GM19372 (cell line): ENCODE results near the gene APRT.

ENCODE experiments used
- ATAC-seq: cut with Tn5 transposase; IDR thresholded peaks from one replicate; pipeline ENCODE4 v1.9.1; 2021; ENCODE audit warnings: mild to moderate bottlenecking, low read depth, moderate library complexity; ENCODE audit not compliant: unreplicated experiment

APRT gene

DNA sequence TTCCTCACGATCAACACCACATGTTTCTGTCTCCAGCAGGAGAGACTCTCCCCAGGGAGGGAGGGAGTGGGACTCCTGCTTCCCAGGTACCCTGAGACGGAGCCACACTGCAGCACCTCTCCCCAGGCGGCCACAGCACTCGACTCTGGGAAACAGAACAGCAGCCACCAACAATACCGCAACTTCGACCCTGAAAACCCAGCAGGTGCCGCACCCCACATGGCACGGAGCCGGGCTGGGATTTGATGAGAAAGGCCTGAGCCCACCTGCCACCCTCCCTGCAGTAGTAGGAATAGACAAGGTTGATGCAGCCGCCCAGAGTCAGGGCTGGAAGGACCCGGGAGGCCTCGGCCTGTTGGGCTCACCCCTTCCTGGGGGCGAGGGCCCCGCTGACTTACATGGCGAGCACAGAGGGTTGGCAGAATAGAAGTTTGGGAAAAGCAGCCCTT lies 30.6 kb upstream of the APRT start:
- ATAC-seq, result no peak

DNA sequence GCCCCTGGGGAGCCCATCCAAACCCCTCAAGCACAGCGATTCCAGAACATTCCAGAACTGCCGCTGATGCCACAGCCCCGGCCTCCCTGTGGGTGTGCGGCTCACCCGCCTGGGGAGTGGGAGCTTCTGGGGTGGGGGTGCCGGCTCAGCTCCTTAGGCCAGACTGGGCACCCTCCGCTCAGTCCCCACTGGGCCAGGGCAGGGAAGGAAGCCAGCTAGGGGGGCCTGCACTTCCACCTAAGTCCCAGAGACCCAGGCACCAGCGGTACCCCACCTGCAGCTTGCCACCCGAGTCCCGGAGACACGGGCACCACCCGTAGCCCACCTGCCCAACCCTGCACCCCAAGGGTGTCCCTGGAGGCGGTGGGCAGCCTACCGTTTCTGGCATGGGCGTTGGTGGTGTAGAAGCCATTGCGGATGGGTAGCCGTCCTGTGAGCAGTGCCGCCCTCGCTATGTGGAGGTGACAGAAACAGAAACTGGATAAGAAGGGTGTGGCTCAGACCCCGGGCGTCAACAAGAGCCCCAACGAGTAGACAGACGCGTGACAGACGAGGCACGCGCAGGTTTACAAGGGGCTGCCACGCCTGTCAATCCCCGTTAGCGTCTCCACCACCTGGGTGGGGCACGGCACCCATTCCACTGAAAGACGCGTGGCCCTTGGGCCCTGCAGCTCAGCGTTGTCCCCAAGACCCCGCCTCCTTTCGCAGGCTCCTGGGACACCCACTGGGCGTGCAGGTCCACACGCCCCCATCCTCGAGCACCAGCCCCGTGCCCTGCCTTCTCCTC lies 30.0 kb upstream of the APRT start:
- no peak for ATAC-seq

DNA sequence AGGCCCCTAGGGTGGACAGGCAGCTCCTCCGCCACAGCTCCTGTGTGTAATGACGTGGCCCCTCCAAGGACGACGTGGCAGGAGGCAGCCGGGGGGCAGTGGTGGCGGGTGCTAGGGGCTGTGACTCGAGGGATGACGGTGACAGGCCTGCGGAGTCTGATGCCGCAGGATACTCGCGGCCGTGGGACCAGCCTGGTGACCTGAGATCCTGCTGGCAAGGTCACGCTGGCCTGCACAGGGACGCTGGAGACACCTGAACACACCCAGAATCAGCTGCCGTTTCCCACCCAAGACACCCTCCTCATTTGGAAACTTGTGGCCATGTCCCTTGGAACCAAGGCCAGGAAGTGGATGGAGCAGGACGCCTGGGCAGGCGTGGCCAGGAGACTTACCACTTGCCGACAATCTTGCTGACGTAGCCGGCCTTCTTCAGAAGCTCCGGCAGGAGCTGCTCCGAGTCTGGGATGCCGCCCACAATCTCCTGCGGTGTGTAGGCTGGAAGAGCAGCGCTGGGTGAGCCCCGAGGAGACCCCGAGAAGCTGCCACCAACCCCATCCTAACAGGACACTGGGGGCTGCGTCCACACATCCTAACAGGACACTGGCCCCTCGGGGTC lies 29.0 kb upstream of the APRT start:
- no peak for ATAC-seq

DNA sequence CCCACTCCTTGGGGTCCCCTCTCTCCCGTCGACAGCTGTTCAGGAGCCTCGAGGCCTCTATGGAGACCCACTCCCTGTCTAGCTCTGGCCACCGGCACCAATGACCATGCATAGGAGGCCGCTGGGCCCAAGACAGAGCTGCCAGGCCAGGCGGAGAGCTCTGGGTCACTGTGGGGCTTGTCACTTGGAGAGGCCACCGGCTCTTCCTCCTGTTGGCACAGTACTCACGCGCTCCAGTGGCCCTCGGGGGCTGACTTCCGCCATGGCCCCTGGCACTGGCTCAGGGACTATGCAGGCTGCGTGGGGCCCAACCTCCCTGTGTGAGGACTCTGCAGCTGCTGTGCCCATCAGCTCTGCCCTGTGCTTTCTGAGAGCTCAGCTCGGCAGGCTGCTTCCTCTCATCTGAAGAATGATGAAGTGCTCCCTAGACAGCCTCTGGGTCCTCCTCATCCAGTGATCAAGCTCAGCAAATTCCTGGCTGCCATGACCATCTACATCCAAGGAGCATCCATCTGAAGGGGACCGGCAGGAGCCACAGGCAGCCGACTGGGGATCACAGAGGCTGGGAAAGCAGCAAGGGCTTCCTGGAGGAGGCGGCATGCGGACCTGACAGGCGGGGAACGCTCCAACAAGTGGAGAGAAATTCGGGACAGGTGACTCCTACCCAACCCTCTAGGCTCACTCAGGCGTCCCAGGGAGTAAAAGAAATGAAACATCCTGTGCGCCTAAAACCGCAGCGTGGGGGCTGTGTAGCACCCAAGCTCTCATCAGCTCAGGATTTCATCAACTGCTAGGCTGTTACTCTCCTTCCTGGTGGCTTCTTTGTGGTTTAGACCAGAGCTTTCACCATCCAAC lies 28.2 kb upstream of the APRT start:
- no peak for ATAC-seq

DNA sequence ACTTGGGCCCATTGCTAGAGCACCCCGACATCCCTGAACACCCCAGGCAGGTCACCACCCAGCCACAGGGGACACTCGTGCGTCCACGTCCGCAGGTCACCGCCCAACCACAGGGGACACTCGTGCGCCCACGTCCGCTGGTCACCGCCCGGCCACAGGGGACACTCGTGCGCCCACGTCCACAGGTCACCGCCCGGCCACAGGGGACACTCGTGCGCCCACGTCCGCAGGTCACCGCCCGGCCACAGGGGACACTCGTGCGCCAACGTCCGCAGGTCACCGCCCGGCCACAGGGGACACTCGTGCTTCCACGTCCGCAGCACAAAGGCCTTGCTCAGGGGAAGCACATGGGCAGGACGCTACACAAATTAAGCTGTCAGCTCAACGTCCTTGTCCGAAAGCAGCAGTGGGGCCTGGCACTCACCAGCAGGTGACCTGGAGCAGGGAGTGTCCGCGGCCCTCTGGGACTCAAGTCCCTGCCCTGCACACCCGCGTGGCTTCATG lies 27.4 kb upstream of the APRT start:
- ATAC-seq, result no peak

DNA sequence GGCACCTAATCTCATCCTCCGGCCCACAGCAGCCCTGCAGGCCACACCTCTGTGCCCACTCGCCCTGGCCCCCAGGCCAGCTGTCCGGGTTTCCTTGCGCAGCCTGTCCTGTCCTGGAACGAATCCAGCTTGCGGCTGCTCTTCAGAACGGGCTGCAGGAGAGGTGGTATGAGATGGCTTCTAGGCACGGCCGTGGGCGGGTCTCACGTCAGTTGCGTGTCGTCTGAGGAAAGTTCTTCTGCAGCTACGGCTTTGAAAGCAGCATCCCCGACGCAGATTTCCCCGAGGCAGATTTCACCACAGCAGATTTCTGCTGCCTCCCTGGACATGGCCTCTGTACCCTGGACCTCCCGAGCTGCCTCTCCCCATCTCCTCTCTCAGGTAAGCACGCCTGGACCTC lies 26.8 kb upstream of the APRT start:
- no peak for ATAC-seq

DNA sequence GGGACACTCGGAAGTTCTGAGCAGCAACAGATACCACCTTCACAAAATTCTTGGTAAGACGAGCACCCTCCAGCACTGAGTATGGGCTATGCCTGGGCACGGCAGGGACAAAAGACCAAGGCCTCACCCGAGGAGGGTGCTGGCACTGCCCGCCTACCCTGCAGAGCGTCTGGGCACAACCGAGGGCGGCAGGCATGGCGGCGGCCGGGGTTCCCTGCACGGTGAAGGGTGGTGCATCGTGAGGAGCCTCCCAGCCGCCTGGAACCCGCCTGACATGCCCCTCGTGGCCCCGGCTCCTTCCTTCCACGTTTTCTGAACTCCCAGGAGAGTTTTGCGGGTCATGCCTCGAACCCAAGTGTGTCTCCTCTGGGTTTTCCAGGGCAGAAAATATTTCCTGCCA lies 26.1 kb upstream of the APRT start:
- no peak for ATAC-seq

DNA sequence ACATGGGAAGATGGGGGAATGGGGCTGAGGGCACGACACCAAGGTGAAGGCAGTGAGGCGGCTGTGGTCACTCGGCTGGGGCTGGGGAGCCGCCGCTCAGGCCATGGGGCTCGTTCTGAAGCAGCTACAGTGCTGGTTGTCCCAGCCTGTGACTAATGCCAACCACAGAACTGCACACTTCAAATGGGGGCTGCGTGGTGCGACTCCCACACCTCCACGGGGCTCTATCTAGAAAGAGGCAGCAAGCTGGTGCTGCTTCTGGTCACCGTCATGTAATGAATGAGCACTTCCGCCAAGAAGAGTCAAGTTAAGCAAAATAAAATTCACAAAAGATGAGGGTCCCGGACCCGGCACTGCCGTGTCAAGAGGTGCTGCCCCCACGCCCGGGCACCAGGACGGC lies 25.1 kb upstream of the APRT start:
- no peak for ATAC-seq

DNA sequence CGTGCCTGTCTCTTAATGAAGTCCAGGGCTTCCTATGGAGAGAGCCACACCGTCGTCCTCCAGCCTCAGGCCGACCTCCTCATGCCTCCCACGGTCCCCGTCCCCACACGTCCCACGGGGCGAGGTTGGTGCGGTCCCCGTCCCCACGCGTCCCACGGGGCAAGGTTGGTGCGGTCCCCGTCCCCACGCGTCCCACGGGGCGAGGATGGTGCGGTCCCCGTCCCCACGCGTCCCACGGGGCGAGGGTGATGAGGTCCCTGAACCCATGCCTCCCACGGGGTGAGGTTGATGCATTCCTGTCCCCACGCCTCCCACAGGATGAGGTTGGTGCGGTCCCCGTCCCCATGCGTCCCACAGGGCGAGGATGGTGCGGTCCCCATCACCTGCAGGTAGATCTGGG lies 24.1 kb upstream of the APRT start:
- no peak for ATAC-seq

DNA sequence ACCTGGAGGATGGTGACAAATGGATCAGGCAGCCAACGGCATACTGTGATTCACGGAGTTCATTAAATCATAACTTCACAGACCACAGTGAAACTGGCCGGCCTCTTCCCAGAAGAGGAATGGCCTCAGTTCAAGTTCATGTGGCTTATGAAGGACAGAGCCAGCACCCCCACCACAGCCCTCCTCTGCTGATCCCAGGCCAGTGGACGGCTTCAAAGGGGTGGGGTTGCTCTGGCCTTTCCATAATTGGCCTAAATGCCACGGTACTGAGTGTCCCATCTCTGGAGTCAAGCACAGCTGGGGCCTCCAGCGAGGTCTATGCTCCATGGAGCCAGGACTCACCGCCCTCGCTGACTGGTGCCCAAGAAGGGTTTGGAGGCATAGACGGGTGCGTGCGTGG lies 23.7 kb upstream of the APRT start:
- ATAC-seq, result no peak

DNA sequence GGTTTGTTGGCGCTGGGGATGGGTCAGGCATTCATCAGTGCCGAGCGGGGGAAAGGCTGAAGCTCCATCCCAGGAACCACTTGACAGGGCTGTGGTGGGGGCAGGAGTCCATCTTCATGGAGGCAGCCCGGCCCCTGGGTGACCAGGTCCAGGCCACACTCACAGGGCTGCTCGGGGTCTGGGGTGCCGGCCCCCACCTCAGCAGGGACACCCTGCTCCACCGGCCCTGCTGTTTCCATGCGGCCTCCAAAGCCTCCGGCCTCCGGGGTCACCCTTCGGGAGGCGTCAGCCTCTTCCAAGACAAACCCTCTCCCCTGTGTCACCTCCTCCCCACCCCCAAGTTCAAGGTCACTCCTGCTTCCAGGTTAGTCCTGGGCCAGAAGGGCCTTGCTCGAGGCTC lies 22.9 kb upstream of the APRT start:
- ATAC-seq, result no peak

DNA sequence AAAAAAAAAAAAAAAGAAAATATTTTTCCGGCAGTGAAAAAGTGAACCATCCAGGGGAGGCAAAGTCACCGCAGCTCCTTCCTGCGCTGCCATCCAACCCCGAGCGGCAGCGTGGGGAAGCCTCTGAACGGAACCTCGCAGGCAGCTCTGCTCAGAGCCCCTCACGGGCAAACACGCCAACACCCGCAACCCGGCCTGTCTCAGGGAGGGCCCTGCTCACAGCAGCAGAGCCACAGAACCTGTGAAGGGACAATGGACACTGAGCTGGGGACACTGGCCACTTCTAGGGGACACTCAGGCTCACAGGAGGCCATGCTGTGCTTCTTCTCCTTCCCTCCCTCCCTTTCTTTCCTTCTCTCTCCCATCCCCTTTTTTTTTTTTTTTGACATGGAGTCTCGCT lies 21.4 kb upstream of the APRT start:
- no peak for ATAC-seq

DNA sequence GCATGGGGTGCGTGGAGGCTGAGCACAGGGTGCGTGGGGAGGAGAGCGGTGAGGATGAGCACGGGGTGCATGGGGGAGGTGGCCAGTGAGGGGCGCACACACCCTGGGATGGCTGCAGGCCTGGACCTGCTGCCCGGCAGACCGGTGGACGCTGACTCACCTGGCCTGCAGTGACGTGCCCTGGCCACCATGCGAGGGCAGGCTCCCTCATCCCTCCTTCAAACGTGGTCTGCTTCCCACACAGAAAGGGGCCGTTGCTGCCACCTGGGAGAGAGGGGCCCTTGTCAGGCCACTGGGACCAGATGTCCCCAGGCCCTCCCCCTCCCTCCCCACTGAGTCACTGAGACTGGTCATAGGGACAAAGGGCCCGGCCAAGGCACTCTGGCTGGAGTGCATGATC lies 20.1 kb upstream of the APRT start:
- ATAC-seq, result no peak

DNA sequence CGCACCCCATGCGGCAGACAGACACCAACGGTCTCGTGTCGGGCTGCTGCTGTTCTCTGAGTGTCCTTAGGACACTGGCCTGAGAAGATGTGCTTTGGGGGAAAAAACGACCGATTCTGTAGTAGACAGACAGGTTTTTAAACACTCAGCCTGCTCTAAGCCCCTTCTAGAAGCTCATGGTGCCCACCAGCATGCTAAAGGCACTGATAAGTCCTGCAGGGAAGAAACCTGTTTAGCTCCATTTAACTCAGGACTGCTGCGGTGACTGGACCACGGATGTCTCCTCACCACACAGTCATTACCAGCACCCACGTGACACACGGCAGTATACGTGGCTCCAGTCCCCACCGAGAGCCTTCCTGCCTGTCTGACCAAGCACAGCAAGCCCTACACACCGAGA lies 19.1 kb upstream of the APRT start:
- no peak for ATAC-seq

DNA sequence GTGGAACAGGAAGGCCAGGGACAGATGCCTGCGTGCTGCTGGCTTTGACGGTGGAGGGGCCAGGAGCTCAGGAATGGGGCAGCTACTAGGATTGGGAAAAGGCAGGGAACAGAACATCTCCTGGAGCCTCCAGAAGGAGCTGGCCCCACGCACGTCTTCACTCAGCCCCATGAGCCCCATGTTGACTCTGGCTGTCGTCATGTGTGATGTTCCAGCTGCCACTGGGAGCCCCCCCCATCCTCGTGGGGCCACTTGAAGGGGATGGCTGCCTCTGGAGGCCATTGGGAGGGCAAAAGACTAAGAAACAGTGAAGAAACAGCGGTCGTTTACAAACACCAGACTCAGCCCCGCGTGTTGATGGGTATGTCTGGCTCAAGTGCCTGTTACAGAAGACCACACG lies 18.5 kb upstream of the APRT start:
- no peak for ATAC-seq

DNA sequence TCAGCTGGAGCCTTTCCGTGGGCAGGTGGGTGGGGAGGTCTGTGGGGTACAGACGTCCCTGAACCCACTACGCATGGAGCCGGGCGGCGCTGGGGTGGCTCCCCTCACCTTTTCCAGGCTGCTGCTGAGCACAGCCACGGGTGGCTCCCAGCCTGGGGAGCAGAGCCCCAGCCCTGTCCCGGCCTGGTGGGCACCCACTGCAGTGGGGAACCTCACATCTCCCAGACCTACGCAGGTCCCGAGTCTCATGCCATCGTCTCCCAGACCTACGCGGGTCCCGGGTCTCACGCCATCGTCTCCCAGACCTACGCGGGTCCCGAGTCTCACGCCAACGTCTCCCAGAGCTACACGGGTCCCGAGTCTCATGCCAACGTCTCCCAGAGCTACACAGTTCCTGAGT lies 17.0 kb upstream of the APRT start:
- no peak for ATAC-seq

DNA sequence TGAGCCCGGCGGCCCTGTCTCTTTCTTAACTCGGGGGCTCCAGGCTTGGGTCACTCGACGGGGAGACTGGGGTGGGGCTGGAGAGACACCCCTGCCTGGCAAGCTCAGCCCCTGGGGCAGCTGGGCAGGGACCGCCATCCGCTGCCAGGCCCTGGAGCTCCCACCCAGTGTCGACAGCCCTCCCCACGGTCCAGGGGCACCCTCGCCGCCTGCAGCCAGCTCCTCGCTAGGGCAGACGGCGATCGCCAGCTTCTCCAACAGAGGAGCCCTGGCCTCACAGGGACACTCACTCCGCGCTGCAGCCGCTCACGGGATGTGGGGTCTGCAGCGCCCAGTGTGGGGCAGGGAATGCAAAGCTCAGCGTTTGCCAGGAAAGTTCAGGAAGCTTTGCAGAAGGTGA lies 16.0 kb upstream of the APRT start:
- ATAC-seq, result no peak

DNA sequence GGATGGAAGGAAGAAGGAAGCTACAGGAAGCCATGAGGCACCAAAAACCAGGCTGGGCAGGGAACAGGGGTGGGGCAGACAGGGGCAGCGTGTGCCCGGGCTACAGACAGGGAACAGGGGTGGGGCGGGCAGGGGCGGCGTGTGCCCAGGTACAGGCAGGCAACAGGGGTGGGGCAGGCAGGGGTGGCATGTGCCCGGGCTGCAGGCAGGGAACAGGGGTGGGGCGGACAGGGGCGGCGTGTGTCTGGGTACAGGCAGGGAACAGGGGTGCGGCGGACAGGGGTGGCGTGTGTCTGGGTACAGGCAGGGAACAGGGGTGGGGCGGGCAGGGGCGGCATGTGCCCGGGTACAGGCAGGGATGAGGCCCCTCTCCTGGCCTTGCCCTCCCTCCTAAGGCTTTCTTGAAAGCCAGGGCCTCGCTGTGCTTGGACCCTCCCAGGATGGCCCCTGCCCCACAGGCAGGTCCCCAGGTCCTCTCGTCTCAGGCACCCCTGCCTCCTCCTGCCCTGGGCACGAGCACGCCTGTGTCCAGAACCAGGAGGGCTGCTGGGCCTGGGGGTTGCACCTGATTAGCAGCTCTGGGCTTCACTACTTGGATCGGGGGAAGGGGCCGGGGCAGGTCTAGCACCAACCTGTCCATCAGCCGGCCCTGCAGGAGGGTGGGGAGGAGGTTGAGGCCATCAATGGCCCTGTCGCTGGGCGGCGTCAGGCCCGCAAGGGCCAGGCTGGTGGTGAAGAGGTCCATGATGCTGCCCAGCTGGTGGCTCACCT lies 14.5 kb upstream of the APRT start:
- ATAC-seq, result no peak

DNA sequence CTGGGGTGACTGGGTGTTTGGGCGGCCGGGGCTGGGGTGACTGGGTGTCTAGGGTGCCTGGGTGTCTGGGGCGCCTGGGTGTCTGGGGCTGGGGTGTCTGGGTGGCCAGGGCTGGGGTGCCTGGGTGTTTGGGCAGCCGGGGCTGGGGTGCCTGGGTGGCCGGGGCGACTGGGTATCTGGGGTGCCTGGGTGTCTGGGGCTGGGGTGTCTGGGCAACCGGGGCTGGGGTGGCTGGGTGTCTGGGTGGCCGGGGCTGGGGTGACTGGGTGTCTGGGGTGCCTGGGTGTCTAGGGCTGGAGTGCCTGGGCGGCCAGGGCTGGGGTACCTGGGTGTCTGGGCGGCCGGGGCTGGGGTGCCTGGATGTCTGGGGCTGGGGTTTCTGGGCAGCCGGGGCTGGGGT lies 13.4 kb upstream of the APRT start:
- ATAC-seq, result no peak

DNA sequence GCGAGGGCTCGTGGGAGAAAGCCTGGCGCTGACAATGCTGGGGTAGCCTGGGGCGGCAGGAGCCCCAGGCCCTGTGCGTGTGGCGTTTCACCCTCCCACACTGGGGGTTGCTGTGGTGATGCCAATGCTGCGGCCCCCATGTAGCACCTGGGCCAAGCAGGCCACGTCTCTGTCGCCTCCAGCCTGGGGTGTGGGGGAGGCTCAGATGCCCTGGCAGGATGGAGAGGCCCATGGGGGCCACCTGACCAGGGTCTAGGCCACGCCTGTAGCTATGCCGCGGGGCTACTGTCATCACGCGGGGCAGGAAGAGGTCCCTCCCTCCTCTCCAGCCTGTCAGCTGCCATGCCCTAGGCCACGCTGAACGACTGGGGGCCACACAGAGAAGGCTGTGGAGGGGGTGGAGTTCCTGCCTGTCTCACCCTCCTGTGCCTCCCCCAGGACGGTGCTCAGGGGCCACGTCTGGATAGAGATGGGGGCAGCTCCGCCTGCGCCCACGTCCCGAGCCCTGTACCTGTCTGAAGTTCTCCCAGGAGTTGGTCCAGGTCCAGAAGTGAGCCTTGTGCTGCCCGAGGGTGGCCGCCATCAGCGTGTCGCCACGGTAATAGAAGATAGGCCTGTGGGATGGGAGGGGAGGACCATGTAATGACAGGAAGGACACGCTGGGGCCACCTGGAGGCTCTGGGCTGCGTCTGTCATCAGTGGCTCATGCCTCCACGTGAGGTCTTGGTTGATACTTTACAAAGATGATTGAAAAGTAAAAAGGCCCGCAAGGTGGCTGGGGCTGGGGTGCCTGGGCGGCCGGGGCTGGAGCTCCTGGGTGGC lies 12.7 kb upstream of the APRT start:
- no peak for ATAC-seq
